ENCODE results near the gene MMP24. TPM values are rescaled to one million over a fixed set of nuclear protein-coding genes. Genes with fewer than 3 reads are reported as not detected.

Gene MMP24
- total RNA-seq, 2 donors from 2014 or later: 0.96 to 1.7 TPM

DNA sequence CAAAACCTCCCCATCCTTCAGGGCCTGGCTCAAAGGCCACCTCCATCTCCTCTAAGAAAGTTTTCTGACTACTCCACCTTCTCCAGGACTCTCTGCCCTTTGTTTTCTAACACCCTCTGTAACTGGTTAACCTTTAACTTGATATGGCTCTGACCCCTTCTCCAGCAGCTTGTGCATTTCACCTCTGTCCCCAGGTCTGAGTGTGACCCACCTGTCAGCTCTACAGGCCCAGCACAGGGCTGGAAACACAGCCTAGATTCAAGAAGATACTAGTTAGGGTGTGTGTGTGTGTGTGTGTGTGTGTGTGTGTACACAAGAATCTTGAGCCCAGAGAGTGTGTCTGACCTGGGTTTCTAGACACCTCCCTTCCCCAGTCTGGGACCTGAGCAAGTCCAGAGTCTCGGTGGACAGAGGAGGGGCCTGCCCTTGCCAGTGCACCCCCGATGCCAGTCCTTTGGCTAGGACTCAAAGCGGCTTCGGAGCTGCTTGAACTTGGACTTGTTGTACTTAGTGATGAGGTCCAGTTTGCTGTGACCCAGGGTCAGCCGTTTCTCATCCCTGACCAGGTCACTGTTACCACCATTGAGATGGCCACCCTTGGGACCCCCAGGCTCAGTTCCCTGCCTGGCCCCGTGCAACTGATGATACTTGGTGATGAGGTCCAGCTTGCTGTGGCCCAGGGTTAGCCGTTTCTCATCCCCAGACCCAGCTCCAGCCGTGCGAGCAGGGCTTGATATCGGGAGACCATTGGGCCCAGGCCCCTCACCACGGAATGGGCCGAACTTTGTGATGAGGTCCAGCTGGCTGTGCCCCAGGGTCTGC, 59.8 kb downstream of the MMP24 start:
- Histone ChIP-seq H3K9me3 (no peaks in the 10 kb centered on the region), H3K4me3 (no peak overlapping the region), H3K27ac (no peak overlapping the region), H3K27me3 (replicated peaks; ENCODE audit: insufficient read depth) (no peaks in the 10 kb centered on the region), H3K36me3 (no peaks in the 10 kb centered on the region), H3K4me1 (replicated peaks) (no peaks in the 10 kb centered on the region)
- 88% methylated on average over 9 of the region's 12 CpGs for WGBS
- no peak for TF ChIP-seq POLR2AphosphoS5 (IDR thresholded peaks at IDR 0.05)
- no peak for TF ChIP-seq POLR2A (IDR thresholded peaks at IDR 0.05)
- TF ChIP-seq, protein P1, sequence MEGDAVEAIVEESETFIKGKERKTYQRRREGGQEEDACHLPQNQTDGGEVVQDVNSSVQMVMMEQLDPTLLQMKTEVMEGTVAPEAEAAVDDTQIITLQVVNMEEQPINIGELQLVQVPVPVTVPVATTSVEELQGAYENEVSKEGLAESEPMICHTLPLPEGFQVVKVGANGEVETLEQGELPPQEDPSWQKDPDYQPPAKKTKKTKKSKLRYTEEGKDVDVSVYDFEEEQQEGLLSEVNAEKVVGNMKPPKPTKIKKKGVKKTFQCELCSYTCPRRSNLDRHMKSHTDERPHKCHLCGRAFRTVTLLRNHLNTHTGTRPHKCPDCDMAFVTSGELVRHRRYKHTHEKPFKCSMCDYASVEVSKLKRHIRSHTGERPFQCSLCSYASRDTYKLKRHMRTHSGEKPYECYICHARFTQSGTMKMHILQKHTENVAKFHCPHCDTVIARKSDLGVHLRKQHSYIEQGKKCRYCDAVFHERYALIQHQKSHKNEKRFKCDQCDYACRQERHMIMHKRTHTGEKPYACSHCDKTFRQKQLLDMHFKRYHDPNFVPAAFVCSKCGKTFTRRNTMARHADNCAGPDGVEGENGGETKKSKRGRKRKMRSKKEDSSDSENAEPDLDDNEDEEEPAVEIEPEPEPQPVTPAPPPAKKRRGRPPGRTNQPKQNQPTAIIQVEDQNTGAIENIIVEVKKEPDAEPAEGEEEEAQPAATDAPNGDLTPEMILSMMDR (IDR thresholded peaks at IDR 0.05): no peak
- intact Hi-C loops (cut with DNase I): no loop called here
- no peak for DNase-seq (ENCODE audit: low spot score)

GRCh38 chr20:35286899-35287508, 60.5 kb downstream of the MMP24 start:
- Histone ChIP-seq H3K27ac (no peak overlapping the region), H3K27me3 (replicated peaks; ENCODE audit: insufficient read depth) (no peaks in the 10 kb centered on the region), H3K9me3 (no peaks in the 10 kb centered on the region), H3K4me3 (no peak overlapping the region), H3K36me3 (no peaks in the 10 kb centered on the region), H3K4me1 (replicated peaks) (no peaks in the 10 kb centered on the region)
- no peak for DNase-seq (ENCODE audit: low spot score)
- no peak for TF ChIP-seq POLR2A (IDR thresholded peaks at IDR 0.05)
- no peak for TF ChIP-seq POLR2AphosphoS5 (IDR thresholded peaks at IDR 0.05)
- TF ChIP-seq, protein P1 (IDR thresholded peaks at IDR 0.05): no peak
- WGBS: 94% methylated on average over 13 of the region's 17 CpGs
- intact Hi-C loops (cut with DNase I): no loop called here

- no peak overlapping the region for H3K27ac ChIP-seq
- H3K4me3 ChIP-seq: no peak overlapping the region
- TF ChIP-seq, protein P1 (IDR thresholded peaks at IDR 0.05): no peak
- TF ChIP-seq POLR2AphosphoS5 (IDR thresholded peaks at IDR 0.05): no peak
- no peak for TF ChIP-seq POLR2A (IDR thresholded peaks at IDR 0.05)
- no peak for DNase-seq (ENCODE audit: low spot score)
- intact Hi-C loops (cut with DNase I): no loop called here
- no peaks in the 10 kb centered on the region for H3K9me3 ChIP-seq
- H3K36me3 ChIP-seq: no peaks in the 10 kb centered on the region
- 90% methylated on average over 27 of the region's 28 CpGs for WGBS
- H3K27me3 ChIP-seq (replicated peaks; ENCODE audit: insufficient read depth): no peaks in the 10 kb centered on the region
- H3K4me1 ChIP-seq (replicated peaks): no peaks in the 10 kb centered on the region
These were observed 61.2 kb downstream of the MMP24 start for GRCh38 chr20:35287509-35288324.

DNA sequence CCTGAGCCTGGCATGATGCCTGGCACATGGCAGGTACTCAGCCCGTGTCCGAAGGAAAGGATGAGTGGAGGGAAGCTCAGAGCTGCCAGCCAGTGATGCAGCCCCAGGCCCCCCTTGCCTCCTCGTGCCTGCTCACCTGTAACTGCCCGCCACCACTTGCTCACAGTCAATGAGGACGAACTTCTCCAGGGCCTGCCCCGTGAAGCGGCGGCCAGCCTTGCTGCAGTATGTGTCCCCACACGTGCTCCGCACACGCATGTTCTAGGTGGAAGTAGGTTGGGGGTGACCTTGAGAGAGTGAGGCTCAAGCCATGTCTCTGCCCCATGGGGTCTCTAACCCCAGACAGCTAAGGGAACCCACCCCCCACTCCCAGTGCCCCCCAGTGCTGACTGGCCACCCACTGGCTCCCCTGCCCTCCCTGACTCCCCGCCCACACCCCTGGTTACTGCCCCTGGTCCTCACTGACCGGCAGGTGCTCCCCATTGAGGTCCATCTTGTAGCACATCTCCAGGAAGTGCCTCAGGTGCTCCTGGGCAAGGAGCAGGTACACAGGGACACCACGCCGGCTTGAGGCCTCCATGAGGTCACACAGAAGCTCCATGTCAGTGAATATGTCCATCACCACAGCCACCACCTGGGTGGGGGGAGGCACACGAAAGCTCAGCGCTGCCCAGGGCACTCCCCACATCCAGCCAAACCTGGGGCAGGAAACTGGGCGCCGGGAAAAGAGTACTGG, 62.0 kb downstream of the MMP24 start:
- Histone ChIP-seq H3K36me3 (no peaks in the 10 kb centered on the region), H3K27ac (no peak overlapping the region), H3K4me3 (no peak overlapping the region), H3K9me3 (no peaks in the 10 kb centered on the region), H3K27me3 (replicated peaks; ENCODE audit: insufficient read depth) (no peaks in the 10 kb centered on the region), H3K4me1 (replicated peaks) (no peaks in the 10 kb centered on the region)
- TF ChIP-seq POLR2AphosphoS5 (IDR thresholded peaks at IDR 0.05): no peak
- TF ChIP-seq, protein P1 (IDR thresholded peaks at IDR 0.05): no peak
- no peak for TF ChIP-seq POLR2A (IDR thresholded peaks at IDR 0.05)
- DNase-seq (ENCODE audit: low spot score): no peak
- intact Hi-C loops (cut with DNase I): no loop called here
- WGBS: 87% methylated on average over 18 of the region's 19 CpGs

All from prostate gland (tissue), 2 donors.